GM12878 (cell line): Measurements from ENCODE around the gene GPBP1.

Experiments used
- BACH1 ChIP-seq: fragments of 450-650 bp; IDR thresholded peaks from 2 replicates; pipeline ENCODE4 v1.6.1; 2017; ENCODE audit warnings: mild to moderate bottlenecking, borderline replicate concordance
- MXI1 ChIP-seq: fragments of 150-350 bp; IDR thresholded peaks from 2 replicates; pipeline ENCODE4 v1.6.1; 2011; ENCODE audit warnings: low read depth, mild to moderate bottlenecking, inconsistent platforms, low read length, improper control_type of control experiment
- PBX3 ChIP-seq: IDR thresholded peaks from 2 replicates; pipeline ENCODE4 v1.6.1; 2011; ENCODE audit warnings: mild to moderate bottlenecking, low read depth, low read length, moderate library complexity; ENCODE audit not compliant: insufficient replicate concordance
- POLR2AphosphoS5 ChIP-seq: IDR thresholded peaks from 2 replicates; pipeline ENCODE4 v1.6.1; 2011; ENCODE audit warnings: mild to moderate bottlenecking, low read length, inconsistent platforms
- TAF1 ChIP-seq: IDR thresholded peaks from 2 replicates; pipeline ENCODE4 v1.6.1; 2011; ENCODE audit warnings: mild to moderate bottlenecking, low read depth, low read length, borderline replicate concordance
- TF ChIP-seq, protein P1 (sequence below), 3 experiments: IDR thresholded peaks in 2 of 3; conservative IDR thresholded peaks in 1 of 3; 2 replicates each; pipeline ENCODE4 v1.5.1; 2011; ENCODE audit warnings: low read depth in 3 of 3, low read length in 3 of 3, mild to moderate bottlenecking in 3 of 3, control low read depth in 2 of 3, moderate library complexity in 2 of 3, inconsistent platforms in 1 of 3, mixed read lengths in 1 of 3; ENCODE audit not compliant: control insufficient read depth in 2 of 3, insufficient read depth in 1 of 3; ENCODE audit errors: extremely low read depth in 1 of 3

GRCh38 chr5:57133574-57133973 lies 40.3 kb upstream of the GPBP1 start:
- TF ChIP-seq, protein P1, sequence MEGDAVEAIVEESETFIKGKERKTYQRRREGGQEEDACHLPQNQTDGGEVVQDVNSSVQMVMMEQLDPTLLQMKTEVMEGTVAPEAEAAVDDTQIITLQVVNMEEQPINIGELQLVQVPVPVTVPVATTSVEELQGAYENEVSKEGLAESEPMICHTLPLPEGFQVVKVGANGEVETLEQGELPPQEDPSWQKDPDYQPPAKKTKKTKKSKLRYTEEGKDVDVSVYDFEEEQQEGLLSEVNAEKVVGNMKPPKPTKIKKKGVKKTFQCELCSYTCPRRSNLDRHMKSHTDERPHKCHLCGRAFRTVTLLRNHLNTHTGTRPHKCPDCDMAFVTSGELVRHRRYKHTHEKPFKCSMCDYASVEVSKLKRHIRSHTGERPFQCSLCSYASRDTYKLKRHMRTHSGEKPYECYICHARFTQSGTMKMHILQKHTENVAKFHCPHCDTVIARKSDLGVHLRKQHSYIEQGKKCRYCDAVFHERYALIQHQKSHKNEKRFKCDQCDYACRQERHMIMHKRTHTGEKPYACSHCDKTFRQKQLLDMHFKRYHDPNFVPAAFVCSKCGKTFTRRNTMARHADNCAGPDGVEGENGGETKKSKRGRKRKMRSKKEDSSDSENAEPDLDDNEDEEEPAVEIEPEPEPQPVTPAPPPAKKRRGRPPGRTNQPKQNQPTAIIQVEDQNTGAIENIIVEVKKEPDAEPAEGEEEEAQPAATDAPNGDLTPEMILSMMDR (IDR thresholded peaks at IDR 0.05 in 2 of 3, conservative IDR thresholded peaks at IDR 0.05 in 1 of 3; ENCODE audit: control insufficient read depth in 2 of 3, extremely low read depth in 1 of 3, insufficient read depth in 1 of 3, low read depth in 3 of 3, low read length in 3 of 3) = no peak
- TF ChIP-seq MXI1 = no peak
- no peak for TF ChIP-seq POLR2AphosphoS5
- no peak for TF ChIP-seq PBX3
- no peak for TF ChIP-seq TAF1
- TF ChIP-seq BACH1 = no peak
